K562 (cell line): ENCODE data around the gene GRIA2. TPM values are rescaled to one million over a fixed set of nuclear protein-coding genes. Genes with fewer than 3 reads are reported as not detected.

Source experiments
- ATAC-seq: fragments of 200-7000 bp; cut with Tn5 transposase; 3 replicates; pipeline ENCODE4 v1.9.1; 2020; ENCODE audit warnings: moderate library complexity
- BruUV-seq: library from RNA; stranded (reverse); fragments of 400-500 nt; replicated peaks from 2 replicates; lab custom pipeline; 2021; lab: Mats Ljungman, UMichigan
- CTCF ChIA-PET: fragments of 300-600 bp; formaldehyde crosslinking; extraction: SDS; loops from one replicate; lab custom pipeline; 2021; ENCODE audit warnings: low intra/inter-chr PET ratio; lab: Yijun Ruan, JAX
- POLR2A ChIA-PET: fragments of 300-600, 350-650 bp; sonication (Branson Sonifier 250); formaldehyde crosslinking; extraction: SDS; loops from one replicate; lab custom pipeline; 2021; ENCODE audit warnings: antibody characterized with exemption, inconsistent platforms; lab: Yijun Ruan, JAX
- DNase-seq, 4 experiments: peaks; one replicate each; pipeline versions ENCODE4 v3.0.0 to v3.0.0-alpha.2; 2011 to 2018; ENCODE audit warnings: low spot score in 3 of 4, mixed read lengths in 3 of 4; ENCODE audit errors: extremely low read depth in 1 of 4
- FAIRE-seq: peaks from 2 replicates; lab custom pipeline; 2011; peaks lifted over from hg19 to GRCh38; lab: Jason Lieb, UNC
- H2AFZ ChIP-seq: 2 replicates; pipeline ENCODE4 v1.6.0; 2011; ENCODE audit warnings: low read depth, low read length, control low read depth, inconsistent platforms
- H3K27ac ChIP-seq: fragments of 200-600 bp; 3 replicates; pipeline ENCODE4 v1.8.0; 2011; ENCODE audit warnings: low read depth, mild to moderate bottlenecking, control low read depth, inconsistent platforms, low read length, moderate library complexity, mixed read lengths; ENCODE audit errors: extremely low read depth
- H3K27me3 ChIP-seq, 2 experiments: fragments of 300-600 bp in 1 of 2; 2 replicates in 1 of 2; 3 replicates in 1 of 2; pipeline versions ENCODE4 v1.6.0 to v1.8.0; 2011; ENCODE audit warnings: inconsistent platforms in 2 of 2, low read length in 2 of 2, mild to moderate bottlenecking in 1 of 2, mixed read lengths in 1 of 2, moderate library complexity in 1 of 2; ENCODE audit not compliant: control insufficient read depth in 2 of 2, insufficient read depth in 2 of 2
- H3K36me3 ChIP-seq: fragments of 300-600 bp; 3 replicates; pipeline ENCODE4 v1.8.0; 2011; ENCODE audit warnings: mild to moderate bottlenecking, low read length, inconsistent platforms; ENCODE audit not compliant: control insufficient read depth, insufficient read depth
- H3K4me1 ChIP-seq, 2 experiments: fragments of 200-600 bp in 1 of 2; replicated peaks in 1 of 2; 2 replicates in 1 of 2; 3 replicates in 1 of 2; pipeline versions ENCODE4 v1.5.1 to v1.8.0; 2011; ENCODE audit warnings: inconsistent platforms in 2 of 2, low read length in 2 of 2, mild to moderate bottlenecking in 1 of 2, mixed read lengths in 1 of 2, moderate library complexity in 1 of 2; ENCODE audit not compliant: control insufficient read depth in 2 of 2, insufficient read depth in 2 of 2
- H3K4me2 ChIP-seq: 2 replicates; pipeline ENCODE4 v1.6.1; 2011; ENCODE audit warnings: low read length, control low read depth, inconsistent platforms, mixed read lengths; ENCODE audit not compliant: insufficient read depth
- H3K4me3 ChIP-seq: fragments of 200-600 bp; sonication (generic), shearing (Covaris generic); 2 replicates; pipeline ENCODE4 v1.5.1; 2016; ENCODE audit warnings: control low read depth, inconsistent platforms
- H3K79me2 ChIP-seq: fragments of 200-600 bp; 3 replicates; pipeline ENCODE4 v1.8.0; 2011; ENCODE audit warnings: low read length, inconsistent platforms; ENCODE audit not compliant: control insufficient read depth, insufficient read depth
- H3K9ac ChIP-seq, 2 experiments: 2 replicates each; pipeline versions ENCODE4 v1.6.0 to v1.6.1; 2011; ENCODE audit warnings: low read depth in 2 of 2, low read length in 2 of 2, control low read depth in 1 of 2, inconsistent platforms in 1 of 2, mild to moderate bottlenecking in 1 of 2, mixed read lengths in 1 of 2; ENCODE audit not compliant: insufficient read depth in 1 of 2
- H3K9me1 ChIP-seq: one replicate; pipeline ENCODE4 v1.6.0; 2011; ENCODE audit warnings: inconsistent platforms, mild to moderate bottlenecking, low read length, moderate library complexity; ENCODE audit not compliant: control insufficient read depth, insufficient read depth
- H3K9me3 ChIP-seq: replicated peaks from 2 replicates; pipeline ENCODE4 v1.5.1; 2011; ENCODE audit warnings: low read depth, low read length, inconsistent platforms; ENCODE audit not compliant: control insufficient read depth, insufficient read depth
- H4K20me1 ChIP-seq: replicated peaks from 2 replicates; pipeline ENCODE4 v1.6.1; 2011; ENCODE audit warnings: low read length, inconsistent platforms, mixed read lengths; ENCODE audit not compliant: control insufficient read depth, insufficient read depth
- ATF6 ChIP-seq: sonication (generic); formaldehyde crosslinking; IDR thresholded peaks from 2 replicates; pipeline ENCODE4 v1.4.0; 2020; ENCODE audit warnings: mild to moderate bottlenecking, missing genetic modification reagents
- CBFA2T3 ChIP-seq: fragments of 450-650 bp; IDR thresholded peaks from 2 replicates; pipeline ENCODE4 v1.6.1; 2017
- DLX4 ChIP-seq: fragments of 250-450 bp; sonication (Bioruptor Pico); IDR thresholded peaks from 2 replicates; pipeline ENCODE4 v1.6.1; 2021; ENCODE audit warnings: mild to moderate bottlenecking
- GMEB1 ChIP-seq: fragments of 250-450 bp; sonication (Bioruptor Pico); IDR thresholded peaks from 2 replicates; pipeline ENCODE4 v1.4.0; 2020; ENCODE audit warnings: mild to moderate bottlenecking
- PHF21A ChIP-seq: fragments of 450-650 bp; IDR thresholded peaks from 2 replicates; pipeline ENCODE4 v1.6.1; 2017; ENCODE audit warnings: low read depth, borderline replicate concordance
- TFAM ChIP-seq: fragments of 250-450 bp; sonication (Bioruptor Pico); conservative IDR thresholded peaks from 2 replicates; pipeline ENCODE4 v1.5.0; 2021; ENCODE audit warnings: mild to moderate bottlenecking, moderate library complexity
- UBTF ChIP-seq, 2 experiments: IDR thresholded peaks; 2 replicates each; pipeline ENCODE4 v1.6.1; 2012; ENCODE audit warnings: improper control_type of control experiment in 2 of 2, low read depth in 2 of 2, low read length in 2 of 2, borderline replicate concordance in 1 of 2
- USF1 ChIP-seq: sonication (generic); formaldehyde crosslinking; IDR thresholded peaks from 2 replicates; pipeline ENCODE4 v1.9.0; 2022; ENCODE audit warnings: mild to moderate bottlenecking, missing genetic modification reagents
- ZBTB5 ChIP-seq: fragments of 450-650 bp; IDR thresholded peaks from 2 replicates; pipeline ENCODE4 v1.6.1; 2017; ENCODE audit warnings: antibody characterized with exemption
- WGBS: fragments of 100-300 bp; shearing (Covaris generic); methylation state at CpG from one replicate; pipeline ENCODE4 v1.1.6; 2016; ENCODE audit warnings: low coverage, mixed read lengths; ENCODE audit not compliant: insufficient coverage; ENCODE audit errors: missing lambda C conversion rate; 5-methylcytosine and 5-hydroxymethylcytosine counted together
- in situ Hi-C: fragments of 300-500 bp; cut with MboI; formaldehyde crosslinking; loops from 4 replicates; pipeline ENCODE4 v1.15.0; 2018; ENCODE audit warnings: inconsistent platforms, mixed read lengths
- intact Hi-C: fragments of 100-400 bp; cut with micrococcal nuclease; formaldehyde crosslinking; loops from 2 replicates; pipeline ENCODE4 v1.14.2; 2022
- polyA plus RNA-seq, 8 experiments: library from polyadenylated mRNA; depleted of rRNA in 4 of 8; stranded (reverse) in 5 of 8; unstranded in 3 of 8; fragments of >200 nt; fragmentation: Nextera tagmentation in 2 of 8; fragmentation: Illumina TruSeq in 1 of 8; extraction: Ambion mirVana in 2 of 8; extraction: Trizol in 1 of 8; gene quantifications; 2 replicates each; pipeline versions ENCODE4 v1.2.1 to v1.2.3, GENCODE V29; 2011 to 2014; ENCODE audit warnings: inconsistent platforms in 1 of 8, missing spikeins in 1 of 8
- total RNA-seq, 7 experiments: library from RNA; depleted of rRNA in 6 of 7; stranded (reverse); fragments of >200 nt in 6 of 7; fragmentation: Illumina TruSeq in 2 of 7; extraction: Trizol in 2 of 7; gene quantifications; 2 replicates each; pipeline versions ENCODE4 v1.2.1 to v1.2.3, GENCODE V29; 2011 to 2021; ENCODE audit warnings: low replicate concordance in 1 of 7

Gene GRIA2
- total and polyA plus RNA-seq, 9 of the 15 experiments (the other 6 are each of a cell fraction or from before 2014, with no cell fraction given): 0.07 TPM; not detected in 8

- no peak for TF ChIP-seq ATF6 (CRISPR knock-in tag)
- TF ChIP-seq UBTF (IDR thresholded peaks at IDR 0.05; ENCODE audit: borderline replicate concordance in 1 of 2, low read depth in 2 of 2, low read length in 2 of 2): no peak
These were observed 73.1 kb downstream of the GRIA2 start (continued) for GRCh38 chr4:157293673-157294072.

- Histone ChIP-seq H3K4me1 (no peaks in the 10 kb centered on the region), H3K4me3 (no peak overlapping the region), H2AFZ (no peak overlapping the region), H3K79me2 (no peaks in the 10 kb centered on the region), H3K27me3 (no peaks in the 10 kb centered on the region), H3K9me1 (no peaks in the 10 kb centered on the region), H3K27ac (no peak overlapping the region), H3K9ac (no peak overlapping the region), H4K20me1 (no peaks in the 10 kb centered on the region), H3K4me2 (no peak overlapping the region), H3K36me3 (no peaks in the 10 kb centered on the region), H3K9me3 (no peaks in the 10 kb centered on the region)
- in situ Hi-C loops: no loop called here
- DNase-seq (no peak), FAIRE-seq (no peak), ATAC-seq (no peak)
- POLR2A ChIA-PET: no interaction called here
- CTCF ChIA-PET: no interaction called here
- BruUV-seq: no TSS peak
- intact Hi-C loops: no loop called here
- 0% methylated on average over 2 of the region's 2 CpGs for WGBS
- TF ChIP-seq TFAM (CRISPR knock-in tag) (no peak), CBFA2T3 (no peak), ZBTB5 (no peak), GMEB1 (CRISPR knock-in tag) (no peak), USF1 (no peak), PHF21A (no peak), DLX4 (CRISPR knock-in tag) (no peak)
These were observed 74.0 kb downstream of the GRIA2 start for GRCh38 chr4:157294575-157294974.
